Measurements from ENCODE around the gene SPATA24. TPM values are rescaled to one million over a fixed set of nuclear protein-coding genes. Genes with fewer than 3 reads are reported as not detected.

SPATA24 gene
- total and polyA plus RNA-seq, 2 of the 8 experiments (the other 6 are each of a cell fraction or from before 2014, with no cell fraction given) = 5.8 to 9.4 TPM

DNA sequence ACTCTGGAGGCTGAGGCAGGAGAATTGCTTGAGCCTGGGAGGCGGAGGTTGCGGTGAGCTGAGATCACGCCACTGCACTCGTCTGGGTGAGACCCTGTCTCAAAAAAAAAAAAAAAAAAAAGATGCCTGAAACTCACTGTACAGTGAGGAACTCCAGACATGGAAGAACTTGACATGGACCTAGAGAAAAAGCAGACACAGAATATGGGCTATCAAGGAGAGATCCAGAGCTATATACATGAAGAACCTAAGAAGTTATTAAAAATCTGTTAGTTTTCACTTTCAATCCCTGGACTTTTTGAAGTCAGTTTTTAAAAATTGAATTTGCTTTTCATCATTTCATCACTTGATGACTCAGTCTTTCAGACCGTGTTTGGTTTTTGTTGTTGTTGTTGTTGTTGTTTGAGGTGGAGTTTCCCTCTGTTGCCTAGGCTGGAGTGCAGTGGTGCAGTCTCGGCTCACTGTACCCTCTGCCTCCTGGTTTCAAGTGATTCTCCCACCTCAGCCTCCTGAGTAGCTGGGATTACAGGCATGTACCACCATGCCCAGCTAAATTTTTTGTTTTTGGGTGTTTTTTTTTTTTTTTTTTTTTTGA lies 42.0 kb downstream of the SPATA24 start:
- H3K79me1 ChIP-seq (ENCODE audit: low read depth, low read length) = peaks cover 8% of the 10 kb centered on the region; the same call in 1 of the 2 replicates
- H3K27me3 ChIP-seq (replicated peaks in 1 of 4; ENCODE audit: control insufficient read depth in 3 of 4, extremely low read depth in 1 of 4, insufficient read depth in 3 of 4, low read length in 3 of 4) = no peaks in the 10 kb centered on the region
- no peaks in the 10 kb centered on the region for H3K23me2 ChIP-seq (ENCODE audit: low read depth, low read length)
- H2BK120ac ChIP-seq (replicated peaks; ENCODE audit: low read depth, low read length) = no peak overlapping the region
- 95% methylated on average over 4 of the region's 6 CpGs; no CpG with 5 or more reads in 1 of the 2 experiments for WGBS, 2 experiments (ENCODE audit: extremely low coverage in 1 of 2, insufficient coverage in 1 of 2, insufficient read length in 1 of 2, insufficient replicate concordance in 2 of 2, low coverage in 1 of 2, low lambda C conversion rate in 2 of 2, missing lambda C conversion rate in 1 of 2)
- H4K8ac ChIP-seq (ENCODE audit: extremely low read depth, insufficient read depth, low read length) = no peak overlapping the region
- H3K4me1 ChIP-seq (replicated peaks in 1 of 4; ENCODE audit: control insufficient read depth in 3 of 4, insufficient read depth in 4 of 4, low read length in 3 of 4) = no peaks in the 10 kb centered on the region
- peaks cover 19 to 34% (median 30%) of the 10 kb centered on the region in 4 experiments for H3K36me3 ChIP-seq (ENCODE audit: control insufficient read depth in 2 of 4, insufficient read depth in 4 of 4, low read length in 3 of 4)
- H3K18ac ChIP-seq (ENCODE audit: extremely low read depth, low read length) = no peak overlapping the region
- FAIRE-seq = no peak
- ChIA-PET CTCF (ENCODE audit: partially characterized antibody) (interaction anchor here (0.7 to 1.2 kb wide), 2 partner anchors 9 to 15 kb away, joined by 3 read pairs; no protein-coding TSS in a partner anchor), POLR2A (ENCODE audit: partially characterized antibody) (interaction anchor here (0.8 to 2.6 kb wide), 8 partner anchors 8 to 82 kb away, joined by 3 to 9 read pairs (median 3); partner anchors contain the start of genes MATR3 and PAIP2)
- H4K91ac ChIP-seq (replicated peaks; ENCODE audit: insufficient read length, low read length) = no peak overlapping the region
- H2BK20ac ChIP-seq (ENCODE audit: low read length) = no peak overlapping the region
- H3K56ac ChIP-seq (replicated peaks; ENCODE audit: insufficient read length, low read depth, low read length) = no peak overlapping the region
- no peak overlapping the region for H3K23ac ChIP-seq (ENCODE audit: insufficient read length)
- H3K79me2 ChIP-seq (ENCODE audit: control insufficient read depth in 1 of 2, insufficient read depth in 2 of 2, low read length in 2 of 2) = peaks cover 7 to 53% of the 10 kb centered on the region in 2 experiments
- peaks cover 6 to 10% of the 10 kb centered on the region in 2 experiments for H4K20me1 ChIP-seq (replicated peaks in 1 of 2; ENCODE audit: control insufficient read depth in 1 of 2, insufficient read depth in 2 of 2, low read length in 2 of 2)
- no peak overlapping the region for H2AK5ac ChIP-seq (ENCODE audit: low read depth, low read length)
- H3K14ac ChIP-seq (ENCODE audit: insufficient read length) = no peak overlapping the region
- no peak overlapping the region for H3K27ac ChIP-seq (ENCODE audit: low read depth, low read length)
- DNase-seq (ENCODE audit: low read depth in 1 of 2, low spot score in 2 of 2) = no peak
- no peak overlapping the region for H2BK5ac ChIP-seq (ENCODE audit: low read depth, low read length)
- H4K5ac ChIP-seq (ENCODE audit: insufficient read length, low read depth, low read length) = no peak overlapping the region
- no peak overlapping the region for H3K4me3 ChIP-seq (ENCODE audit: extremely low read depth in 1 of 4, insufficient read depth in 2 of 4, low read depth in 3 of 4, low read length in 4 of 4)
- no peak overlapping the region for H2AFZ ChIP-seq (ENCODE audit: low read length)
- no peak overlapping the region for H2BK12ac ChIP-seq (ENCODE audit: low read depth, low read length)
- H2BK15ac ChIP-seq (ENCODE audit: low read length) = no peak overlapping the region
- no peak overlapping the region for H3K4me2 ChIP-seq (ENCODE audit: insufficient read depth in 1 of 2, low read depth in 2 of 2, low read length in 2 of 2)
- H3K9me3 ChIP-seq (ENCODE audit: insufficient read depth in 2 of 2, low read depth in 1 of 2, low read length in 1 of 2) = no peaks in the 10 kb centered on the region
- no peak overlapping the region for H3K9ac ChIP-seq (replicated peaks in 1 of 4; ENCODE audit: extremely low read depth in 1 of 4, low read depth in 3 of 4, low read length in 3 of 4)
- no peak overlapping the region for H3K4ac ChIP-seq (replicated peaks; ENCODE audit: insufficient read length, low read depth, low read length)
- TF ChIP-seq CBX8 (IDR thresholded peaks at IDR 0.05; ENCODE audit: borderline replicate concordance, low read depth, low read length) (no peak), POU5F1 (IDR thresholded peaks at IDR 0.05; ENCODE audit: low read depth, low read length) (no peak), KDM5A (IDR thresholded peaks at IDR 0.05; ENCODE audit: low read length) (no peak), TAF1 (IDR thresholded peaks at IDR 0.05; ENCODE audit: low read depth, low read length) (no peak), SP1 (IDR thresholded peaks at IDR 0.05; ENCODE audit: low read depth, low read length) (no peak), SIRT6 (IDR thresholded peaks at IDR 0.05; ENCODE audit: low read length) (no peak), ZNF274 (IDR thresholded peaks at IDR 0.05; ENCODE audit: borderline replicate concordance, extremely low read depth, low read length) (no peak), MAFK (IDR thresholded peaks at IDR 0.05; ENCODE audit: low read depth, low read length) (no peak), CREB1 (IDR thresholded peaks at IDR 0.05) (no peak)
- TF ChIP-seq, protein P1, sequence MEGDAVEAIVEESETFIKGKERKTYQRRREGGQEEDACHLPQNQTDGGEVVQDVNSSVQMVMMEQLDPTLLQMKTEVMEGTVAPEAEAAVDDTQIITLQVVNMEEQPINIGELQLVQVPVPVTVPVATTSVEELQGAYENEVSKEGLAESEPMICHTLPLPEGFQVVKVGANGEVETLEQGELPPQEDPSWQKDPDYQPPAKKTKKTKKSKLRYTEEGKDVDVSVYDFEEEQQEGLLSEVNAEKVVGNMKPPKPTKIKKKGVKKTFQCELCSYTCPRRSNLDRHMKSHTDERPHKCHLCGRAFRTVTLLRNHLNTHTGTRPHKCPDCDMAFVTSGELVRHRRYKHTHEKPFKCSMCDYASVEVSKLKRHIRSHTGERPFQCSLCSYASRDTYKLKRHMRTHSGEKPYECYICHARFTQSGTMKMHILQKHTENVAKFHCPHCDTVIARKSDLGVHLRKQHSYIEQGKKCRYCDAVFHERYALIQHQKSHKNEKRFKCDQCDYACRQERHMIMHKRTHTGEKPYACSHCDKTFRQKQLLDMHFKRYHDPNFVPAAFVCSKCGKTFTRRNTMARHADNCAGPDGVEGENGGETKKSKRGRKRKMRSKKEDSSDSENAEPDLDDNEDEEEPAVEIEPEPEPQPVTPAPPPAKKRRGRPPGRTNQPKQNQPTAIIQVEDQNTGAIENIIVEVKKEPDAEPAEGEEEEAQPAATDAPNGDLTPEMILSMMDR (IDR thresholded peaks at IDR 0.05; ENCODE audit: control extremely low read depth in 1 of 3, insufficient read depth in 1 of 3, low read depth in 1 of 3, low read length in 3 of 3) = no peak

Data from H1 (cell line).